ENCODE measurements around the gene PRTFDC1.
A peak's percentile ranks its signal among the peaks of the same experiment; 100 is the strongest.
"Not testable (repeated sequence)": the region's sequence is repeated elsewhere in the genome, so short reads cannot be mapped to it uniquely, and the experiment has no call there.

The PRTFDC1 gene

GRCh38 chr10:24843256-24843655 is 109.2 kb downstream of the PRTFDC1 start:
- no peak for DNase-seq (ENCODE audit: low read depth)

DNA sequence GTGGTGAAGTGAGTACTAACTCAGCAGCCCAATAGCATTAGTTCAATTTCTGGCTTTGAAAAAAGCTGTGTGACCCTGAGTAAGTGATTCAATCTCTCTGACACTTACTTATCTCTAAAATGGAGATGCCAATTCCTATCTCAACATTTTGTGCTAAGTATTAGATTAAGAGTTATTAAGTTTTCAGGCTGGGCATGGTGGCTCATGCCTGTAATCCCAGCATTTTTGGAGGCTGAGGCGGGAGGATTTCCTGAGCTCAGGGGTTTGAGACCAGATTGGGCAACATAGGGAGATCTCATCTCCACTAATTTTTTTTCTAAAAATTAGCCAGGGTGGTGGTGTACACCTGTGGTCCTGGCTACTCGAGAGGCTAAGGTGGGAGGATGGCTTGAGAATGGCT is 109.5 kb downstream of the PRTFDC1 start:
- DNase-seq (ENCODE audit: low read depth), result no peak

- no peak for DNase-seq (ENCODE audit: low read depth)
Observed at GRCh38 chr10:24841530-24841929, 110.9 kb downstream of the PRTFDC1 start.

- no peak for DNase-seq (ENCODE audit: low read depth)
Observed at GRCh38 chr10:24840784-24841183, 111.6 kb downstream of the PRTFDC1 start.

DNA sequence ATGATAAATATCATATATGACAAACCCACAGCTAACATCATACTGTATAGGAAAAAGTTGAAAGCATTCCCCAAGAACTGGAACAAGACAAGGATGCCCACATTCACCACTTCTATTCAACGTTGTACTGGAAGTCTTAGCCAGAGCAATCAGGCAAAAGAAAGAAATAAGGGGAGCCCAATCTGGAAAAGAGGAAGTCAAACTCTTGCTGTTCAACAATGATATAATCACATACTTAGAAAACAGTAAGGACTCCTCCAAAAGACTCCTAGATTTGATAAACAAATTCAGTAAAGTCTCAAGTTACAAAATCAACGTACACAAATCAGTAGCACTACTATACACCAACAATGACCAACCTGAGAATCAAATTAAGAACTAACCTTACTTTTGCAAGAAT is 114.6 kb downstream of the PRTFDC1 start:
- DNase-seq (ENCODE audit: low read depth), result not testable (repeated sequence)

DNA sequence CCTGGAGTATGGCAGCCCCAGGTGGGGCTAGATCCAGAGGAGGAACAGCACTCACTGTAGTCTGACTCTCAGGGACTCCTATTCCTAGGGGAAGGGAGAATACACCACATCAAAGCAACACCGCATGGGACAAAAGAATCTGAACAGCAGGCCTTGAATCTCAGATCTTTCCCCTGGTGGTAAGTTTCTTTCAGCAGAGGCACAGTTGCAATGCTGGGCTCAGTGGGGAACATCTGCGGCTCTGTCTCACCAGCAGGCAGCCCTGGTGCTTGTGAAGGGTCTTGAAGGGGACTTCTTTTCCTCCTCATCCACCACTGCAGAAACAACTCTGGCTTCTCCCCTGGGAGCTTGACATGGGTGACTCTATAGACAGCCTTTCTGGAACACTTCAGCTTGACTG is 117.5 kb downstream of the PRTFDC1 start:
- no peak for DNase-seq (ENCODE audit: low read depth)

DNA sequence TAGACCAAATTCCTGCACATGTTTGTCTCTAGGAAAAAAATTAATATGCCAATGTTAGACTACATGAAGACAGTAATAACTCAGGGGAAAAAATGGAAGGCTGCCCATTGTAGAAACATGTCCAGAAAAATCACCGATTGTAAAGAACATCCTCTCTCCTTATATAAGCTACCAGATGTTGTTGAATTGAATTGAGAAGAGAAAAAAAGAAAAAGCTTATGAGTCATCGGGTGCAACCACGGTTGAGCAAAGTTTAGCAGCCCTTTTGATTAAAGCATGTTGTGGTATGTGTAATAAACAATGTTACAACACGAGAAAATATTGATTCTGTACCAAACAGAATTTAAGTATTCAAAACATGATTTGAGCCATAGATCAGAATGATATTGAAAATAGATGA is 126.4 kb downstream of the PRTFDC1 start:
- DNase-seq (ENCODE audit: low read depth), result no peak

DNA sequence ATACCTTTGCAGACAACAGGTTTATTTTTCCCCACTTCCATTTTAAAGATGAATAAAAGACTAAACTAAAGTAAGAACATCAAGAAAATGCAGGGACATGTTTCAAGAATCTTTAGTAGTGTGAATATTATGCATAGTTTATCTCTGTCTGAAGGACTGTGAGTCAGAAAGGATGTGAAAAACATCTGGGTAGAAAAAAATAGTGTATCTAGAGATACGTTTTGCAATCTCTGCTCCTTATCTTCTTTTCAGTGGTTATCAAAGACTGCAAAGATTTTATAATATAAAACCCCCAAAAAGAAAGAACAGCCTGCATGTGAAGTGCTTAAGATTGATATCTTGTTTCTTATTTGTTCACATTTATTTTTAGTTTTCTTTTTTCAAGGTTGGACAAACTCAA is 126.9 kb downstream of the PRTFDC1 start:
- no peak for DNase-seq (ENCODE audit: low read depth)

- no peak for DNase-seq (ENCODE audit: low read depth)
Observed at GRCh38 chr10:24824536-24824935, 127.9 kb downstream of the PRTFDC1 start.

DNA sequence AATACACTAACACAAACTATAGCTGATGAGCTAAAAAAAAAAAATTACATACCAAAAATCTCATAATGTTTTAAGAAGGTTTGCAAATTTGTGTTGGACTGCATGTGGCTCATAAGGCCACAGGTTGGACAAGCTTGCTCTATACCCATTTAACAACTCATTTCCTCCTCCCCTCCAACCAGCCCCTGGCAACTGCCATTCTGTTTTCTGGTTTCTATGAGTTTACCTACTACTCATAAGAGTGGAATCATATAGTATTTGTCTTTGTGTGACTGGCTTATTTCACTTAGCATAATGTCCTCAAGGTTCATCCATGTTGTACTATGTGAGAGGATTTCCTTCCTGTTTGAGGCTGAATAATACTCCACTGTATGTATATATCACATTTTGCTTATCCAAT is 128.3 kb downstream of the PRTFDC1 start:
- no peak for DNase-seq (ENCODE audit: low read depth)

DNA sequence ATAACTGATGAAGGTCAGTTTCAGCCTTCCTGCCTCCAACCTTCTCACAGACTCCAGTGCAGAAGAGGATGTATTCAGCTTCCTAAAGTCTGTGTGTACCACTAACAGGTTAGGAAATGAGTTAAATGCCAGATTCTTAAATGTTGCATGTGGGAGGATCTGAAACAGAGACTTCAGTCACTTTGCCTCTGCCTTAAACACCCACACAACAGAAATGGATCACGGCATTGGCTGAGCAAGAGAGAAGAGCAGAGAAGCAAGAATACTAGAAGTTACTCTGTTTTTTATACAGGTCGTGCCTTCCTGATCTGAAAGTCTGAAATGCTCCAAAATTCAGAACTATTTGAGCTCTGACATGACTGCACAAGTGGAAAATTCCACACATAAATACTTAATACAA is 129.8 kb downstream of the PRTFDC1 start:
- DNase-seq (ENCODE audit: low read depth), result peak; percentile 6

DNA sequence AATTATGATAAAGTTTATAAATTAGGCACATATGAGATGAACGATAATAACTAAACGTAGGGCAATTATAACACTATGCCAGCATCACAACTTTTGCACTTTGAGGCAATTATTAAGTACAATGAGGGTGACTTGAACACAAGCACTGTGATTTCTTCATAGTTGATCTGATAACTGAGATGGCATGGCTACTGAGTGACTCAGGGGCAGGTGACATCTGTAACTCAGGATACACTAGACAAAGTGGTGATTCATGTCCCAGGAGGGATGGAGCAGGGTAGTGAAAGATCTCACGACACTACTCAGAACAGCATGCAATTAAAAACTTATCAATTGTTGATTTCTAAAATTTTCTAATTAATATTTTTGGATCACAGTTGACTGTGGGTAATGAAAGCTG is 130.4 kb downstream of the PRTFDC1 start:
- no peak for DNase-seq (ENCODE audit: low read depth)

DNA sequence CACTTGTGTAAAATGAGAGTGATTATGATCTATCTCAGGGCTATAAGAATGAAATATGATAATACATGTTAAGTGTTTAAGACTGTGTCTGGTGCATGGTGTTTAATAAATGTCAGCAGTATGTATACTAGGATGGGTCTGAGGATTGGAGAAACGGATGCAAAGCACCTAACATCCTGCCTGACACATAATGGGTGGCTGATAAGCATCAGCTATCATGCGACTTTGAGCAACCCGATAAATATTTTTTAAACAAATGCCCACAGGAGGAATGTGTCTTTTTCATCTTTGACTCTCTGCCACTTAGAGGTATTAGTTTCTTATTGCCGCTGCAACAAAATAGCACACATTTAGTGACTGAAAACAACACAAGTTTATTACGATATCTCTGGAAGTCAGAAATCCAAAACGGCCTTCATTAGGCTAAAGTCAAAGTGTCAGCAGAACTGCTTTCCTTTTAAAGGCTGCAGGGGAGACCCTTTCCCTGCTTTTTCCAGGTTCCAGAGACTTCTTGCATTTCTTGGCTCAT is 135.5 kb downstream of the PRTFDC1 start:
- no peak for DNase-seq (ENCODE audit: low read depth)

DNA sequence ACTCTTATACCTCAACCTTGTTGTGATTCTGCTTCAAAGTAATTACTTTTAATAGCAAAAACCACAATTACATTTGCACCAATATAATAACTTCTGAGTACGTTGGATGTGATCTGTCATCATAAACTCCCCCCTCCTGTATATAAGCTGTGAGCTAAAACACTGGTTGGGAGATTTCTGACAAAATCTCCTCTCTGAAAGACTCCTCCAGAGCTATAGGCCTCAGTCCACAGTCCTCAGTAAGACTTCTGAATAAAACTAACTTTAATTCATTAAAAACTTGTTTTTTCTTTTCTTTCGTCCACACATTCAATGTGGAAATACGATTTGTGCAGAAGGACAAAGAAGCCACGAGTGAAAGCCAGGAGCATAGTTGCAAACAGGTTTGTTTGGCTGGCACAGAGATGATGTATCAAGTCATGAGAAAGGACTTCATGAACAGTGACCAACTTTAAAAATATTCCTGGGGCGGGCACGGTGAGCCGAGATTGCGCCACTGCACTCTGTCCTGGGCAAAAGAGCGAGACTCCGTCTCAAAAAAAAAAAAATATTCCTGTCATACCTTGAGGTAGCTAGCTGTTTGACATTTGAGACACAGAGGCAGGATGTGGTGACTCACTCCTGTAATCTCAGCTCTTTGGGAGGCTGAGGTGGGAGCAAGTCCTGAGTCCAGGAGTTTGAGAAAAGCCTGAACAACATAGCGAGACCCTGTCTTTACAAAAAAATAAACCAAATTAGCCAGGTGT is 137.7 kb downstream of the PRTFDC1 start:
- DNase-seq (ENCODE audit: low read depth), result no peak

- no peak for DNase-seq (ENCODE audit: low read depth)
Observed at GRCh38 chr10:24813856-24814255, 138.6 kb downstream of the PRTFDC1 start.

DNA sequence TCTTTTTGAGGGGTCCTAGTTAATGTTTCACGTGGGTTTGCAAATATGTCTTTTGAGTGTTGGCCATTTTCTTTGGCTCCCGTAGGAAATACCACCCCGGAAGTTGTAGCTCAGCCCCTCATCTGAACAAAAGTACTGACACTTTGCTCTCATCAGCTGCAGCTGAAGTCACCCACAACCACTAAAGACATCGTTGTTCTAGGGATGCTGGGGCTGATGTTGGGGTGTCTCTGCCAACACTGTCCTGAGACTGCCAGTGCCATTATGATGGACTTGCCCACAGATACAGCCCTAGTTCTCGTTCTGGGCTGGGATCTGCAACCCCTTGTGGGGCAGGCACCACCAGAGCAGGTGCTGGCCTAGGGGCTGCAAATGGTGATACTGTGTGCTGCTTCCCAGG is 146.1 kb downstream of the PRTFDC1 start:
- no peak for DNase-seq (ENCODE audit: low read depth)

GRCh38 chr10:24804956-24805355 is 147.4 kb downstream of the PRTFDC1 start:
- DNase-seq (ENCODE audit: low read depth), result no peak

DNA sequence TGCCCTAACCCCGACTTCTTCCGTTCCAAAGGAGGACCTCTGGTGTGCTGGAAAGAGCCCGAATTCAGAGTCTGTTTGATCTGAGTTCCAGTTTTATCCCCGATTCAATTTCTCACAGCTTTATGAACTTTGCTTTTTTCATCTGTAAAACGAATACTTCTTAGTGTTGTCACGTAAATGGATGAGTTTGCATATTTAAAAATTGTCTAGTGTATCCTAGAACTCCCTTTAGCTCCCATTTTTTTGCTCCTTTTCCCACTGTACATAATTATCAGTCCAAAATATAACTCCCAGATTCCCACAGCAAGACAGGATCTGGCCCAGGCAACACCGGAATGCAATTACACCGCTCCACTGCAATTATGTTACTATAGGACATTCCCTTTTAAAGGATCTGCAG is 148.0 kb downstream of the PRTFDC1 start:
- DNase-seq (ENCODE audit: low read depth), result no peak

GRCh38 chr10:24802378-24802777 is 150.0 kb downstream of the PRTFDC1 start:
- DNase-seq (ENCODE audit: low read depth), result no peak

- no peak for DNase-seq (ENCODE audit: low read depth)
Observed at GRCh38 chr10:24800861-24801260, 151.5 kb downstream of the PRTFDC1 start.

Data from stimulated activated CD8-positive, alpha-beta memory T cell treated with anti-CD3 and anti-CD28 coated beads, Interleukin-4, amount 100 ng/mL, for 24 hours (primary cell).